ENCODE results near the gene TOP2A.

- TF ChIP-seq CTCF (IDR thresholded peaks at IDR 0.05; ENCODE audit: borderline replicate concordance, extremely low read depth, low read length, poor library complexity, severe bottlenecking) (no peak), EZH2 (IDR thresholded peaks at IDR 0.05; ENCODE audit: borderline replicate concordance, low read depth, low read length, severe bottlenecking) (no peak)
Observed at GRCh38 chr17:40382251-40382650, 35.4 kb downstream of the TOP2A start.

Measured in DND-41 (cell line).